ENCODE measurements around the gene USF1.
"Not testable (repeated sequence)": the region's sequence is repeated elsewhere in the genome, so short reads cannot be mapped to it uniquely, and the experiment has no call there.

The USF1 gene

DNA sequence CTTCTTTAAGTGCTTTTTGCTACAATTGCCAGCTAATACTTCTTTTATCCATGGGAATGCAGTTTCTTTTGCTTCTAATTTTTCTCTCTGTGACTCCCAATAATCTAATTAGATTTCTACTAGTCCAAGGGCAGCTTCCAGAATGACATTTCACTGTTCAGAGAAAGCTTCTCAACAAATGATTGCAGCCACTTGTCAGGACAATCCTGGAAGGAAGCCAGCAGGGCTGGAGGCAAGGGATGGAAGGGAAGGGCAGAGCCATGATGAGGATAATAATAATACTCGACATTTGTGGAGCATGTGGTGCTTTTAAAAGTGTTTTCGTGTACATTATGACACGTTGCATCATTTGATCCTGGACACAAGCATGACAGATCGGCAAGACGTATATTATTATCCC is 44.3 kb downstream of the USF1 start:
- no peak for DNase-seq (ENCODE audit: extremely low read depth, low read depth)
- TF ChIP-seq, protein P1, sequence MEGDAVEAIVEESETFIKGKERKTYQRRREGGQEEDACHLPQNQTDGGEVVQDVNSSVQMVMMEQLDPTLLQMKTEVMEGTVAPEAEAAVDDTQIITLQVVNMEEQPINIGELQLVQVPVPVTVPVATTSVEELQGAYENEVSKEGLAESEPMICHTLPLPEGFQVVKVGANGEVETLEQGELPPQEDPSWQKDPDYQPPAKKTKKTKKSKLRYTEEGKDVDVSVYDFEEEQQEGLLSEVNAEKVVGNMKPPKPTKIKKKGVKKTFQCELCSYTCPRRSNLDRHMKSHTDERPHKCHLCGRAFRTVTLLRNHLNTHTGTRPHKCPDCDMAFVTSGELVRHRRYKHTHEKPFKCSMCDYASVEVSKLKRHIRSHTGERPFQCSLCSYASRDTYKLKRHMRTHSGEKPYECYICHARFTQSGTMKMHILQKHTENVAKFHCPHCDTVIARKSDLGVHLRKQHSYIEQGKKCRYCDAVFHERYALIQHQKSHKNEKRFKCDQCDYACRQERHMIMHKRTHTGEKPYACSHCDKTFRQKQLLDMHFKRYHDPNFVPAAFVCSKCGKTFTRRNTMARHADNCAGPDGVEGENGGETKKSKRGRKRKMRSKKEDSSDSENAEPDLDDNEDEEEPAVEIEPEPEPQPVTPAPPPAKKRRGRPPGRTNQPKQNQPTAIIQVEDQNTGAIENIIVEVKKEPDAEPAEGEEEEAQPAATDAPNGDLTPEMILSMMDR (IDR thresholded peaks at IDR 0.05; ENCODE audit: low read depth, low read length) = no peak

DNA sequence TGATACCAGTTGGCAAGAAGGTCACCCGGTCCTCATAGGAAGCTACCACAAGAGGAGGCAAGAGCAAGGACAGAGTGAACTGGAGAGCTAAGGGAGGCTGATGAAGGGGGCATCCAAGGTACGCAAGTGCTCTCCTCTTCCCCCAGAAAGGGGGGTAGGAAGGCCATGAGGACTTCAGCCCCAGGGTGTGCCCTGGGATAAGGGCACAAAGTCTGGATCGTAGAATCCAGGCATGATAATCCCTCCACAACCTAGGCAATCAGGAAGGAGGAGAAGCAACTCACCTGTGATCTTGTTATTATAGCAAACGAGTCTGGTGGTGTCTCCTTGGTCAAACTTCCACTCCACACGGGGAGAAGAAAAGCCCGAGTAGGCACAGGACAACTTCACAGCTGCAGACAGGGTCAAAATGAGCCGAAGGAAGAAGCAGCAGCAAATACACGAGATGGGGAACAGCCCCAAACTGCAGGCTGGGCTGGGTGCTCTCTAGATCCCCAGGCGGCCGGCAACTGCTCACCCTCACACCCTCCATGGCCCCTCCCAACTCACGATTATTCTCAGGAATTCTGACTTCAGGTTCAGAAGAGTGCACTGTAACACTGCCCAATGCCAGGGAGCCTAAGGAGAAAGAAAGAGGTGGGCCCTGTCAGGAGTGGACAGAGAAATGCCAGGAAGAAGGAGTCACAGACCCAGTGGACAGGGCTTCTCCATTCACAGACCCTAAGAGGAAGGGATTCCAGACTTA is 44.9 kb downstream of the USF1 start:
- TF ChIP-seq, protein P1 (IDR thresholded peaks at IDR 0.05; ENCODE audit: low read depth, low read length) = no peak
- no peak for DNase-seq (ENCODE audit: extremely low read depth, low read depth)

GRCh38 chr1:160999376-160999775 is 46.4 kb downstream of the USF1 start:
- DNase-seq (ENCODE audit: extremely low read depth, low read depth) = no peak
- TF ChIP-seq, protein P1 (IDR thresholded peaks at IDR 0.05; ENCODE audit: low read depth, low read length) = no peak

DNA sequence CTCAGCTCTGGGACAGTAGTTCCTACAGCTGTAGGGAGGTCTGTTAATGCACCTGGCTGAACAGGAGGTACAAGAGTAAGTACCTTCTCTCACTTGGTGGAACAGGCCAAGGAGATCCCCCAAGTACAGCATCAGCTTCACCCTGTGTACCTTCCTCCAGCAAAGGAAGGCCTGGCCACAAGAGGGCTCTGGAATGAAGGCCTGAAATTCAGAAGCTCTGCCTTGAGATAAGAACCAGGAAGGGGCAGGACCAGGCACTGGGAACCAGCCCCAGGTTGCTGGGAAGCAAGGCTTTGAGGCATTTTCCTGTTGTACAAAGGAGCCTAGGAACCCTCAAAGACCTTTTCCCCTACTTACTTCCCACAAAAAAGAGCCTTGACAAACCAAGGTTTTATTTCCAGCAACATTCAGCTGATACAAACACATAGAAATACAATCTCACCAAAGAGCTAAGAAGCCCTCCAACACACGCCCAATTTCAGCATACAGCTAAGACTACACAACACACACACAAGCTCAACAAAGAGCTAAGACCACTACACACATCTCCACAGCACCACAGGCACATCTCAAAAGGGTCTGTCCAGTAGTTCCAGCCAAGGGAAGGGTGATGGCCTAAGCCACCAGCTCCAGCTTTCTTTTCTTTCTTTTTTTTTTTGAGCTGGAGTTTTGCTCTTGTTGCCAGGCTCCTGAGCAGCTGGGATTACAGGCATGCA is 48.3 kb downstream of the USF1 start:
- peak; percentile 19 for DNase-seq (ENCODE audit: extremely low read depth, low read depth)
- TF ChIP-seq, protein P1 (IDR thresholded peaks at IDR 0.05; ENCODE audit: low read depth, low read length) = peak; percentile 60

- DNase-seq (ENCODE audit: extremely low read depth, low read depth) = no peak
- TF ChIP-seq, protein P1 (IDR thresholded peaks at IDR 0.05; ENCODE audit: low read depth, low read length) = no peak
Measured at GRCh38 chr1:160996178-160996577, 49.6 kb downstream of the USF1 start.

DNA sequence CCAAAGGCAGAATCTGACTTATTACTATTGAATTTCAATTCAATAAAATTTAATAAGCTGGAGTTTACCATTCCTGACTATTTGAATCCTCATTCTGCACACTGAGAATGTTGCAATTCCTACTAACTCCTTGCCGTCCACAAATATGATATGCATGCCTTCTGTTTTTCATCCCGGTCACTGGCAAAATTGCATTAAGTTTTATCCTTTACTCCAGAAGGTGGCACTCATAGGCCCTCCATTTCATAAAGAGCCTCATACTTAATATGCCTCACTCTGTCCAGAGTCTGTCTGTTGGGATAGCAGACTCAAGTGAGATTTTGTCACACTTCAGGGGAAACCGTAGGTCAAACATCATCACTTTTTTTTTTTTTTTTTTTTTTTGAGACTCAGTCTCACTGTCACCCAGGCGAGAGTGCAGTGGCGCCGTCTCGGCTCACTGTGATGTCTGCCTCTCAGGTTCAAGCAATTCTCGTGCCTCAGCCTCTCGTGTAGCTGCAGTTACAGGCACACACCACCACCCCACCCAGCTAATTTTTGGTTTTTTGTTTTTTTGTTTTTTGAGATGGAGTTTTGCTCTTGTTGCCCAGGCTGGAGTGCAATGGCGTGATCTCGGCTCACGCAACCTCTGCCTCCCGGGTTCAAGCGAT is 52.1 kb downstream of the USF1 start:
- DNase-seq (ENCODE audit: extremely low read depth, low read depth) = peak; percentile 51
- TF ChIP-seq, protein P1 (IDR thresholded peaks at IDR 0.05; ENCODE audit: low read depth, low read length) = peak; percentile 48

GRCh38 chr1:160992036-160992435 is 53.7 kb downstream of the USF1 start:
- not testable (repeated sequence) for DNase-seq (ENCODE audit: extremely low read depth, low read depth)
